Stimulated activated CD8-positive, alpha-beta memory T cell treated with anti-CD3 and anti-CD28 coated beads, Interleukin-2, amount 100 ng/mL, for 1 hour (primary cell): ENCODE measurements around the gene SNTG2.
"Not testable (repeated sequence)": the region's sequence is repeated elsewhere in the genome, so short reads cannot be mapped to it uniquely, and the experiment has no call there.

Experiments
- DNase-seq, 2 donors: peaks; one replicate each; pipeline ENCODE4 v3.0.0-alpha.2; 2020; ENCODE audit warnings: low read depth in 2 of 2

Gene SNTG2

GRCh38 chr2:1414121-1414520, 463.5 kb downstream of the SNTG2 start:
- DNase-seq: no peak

DNA sequence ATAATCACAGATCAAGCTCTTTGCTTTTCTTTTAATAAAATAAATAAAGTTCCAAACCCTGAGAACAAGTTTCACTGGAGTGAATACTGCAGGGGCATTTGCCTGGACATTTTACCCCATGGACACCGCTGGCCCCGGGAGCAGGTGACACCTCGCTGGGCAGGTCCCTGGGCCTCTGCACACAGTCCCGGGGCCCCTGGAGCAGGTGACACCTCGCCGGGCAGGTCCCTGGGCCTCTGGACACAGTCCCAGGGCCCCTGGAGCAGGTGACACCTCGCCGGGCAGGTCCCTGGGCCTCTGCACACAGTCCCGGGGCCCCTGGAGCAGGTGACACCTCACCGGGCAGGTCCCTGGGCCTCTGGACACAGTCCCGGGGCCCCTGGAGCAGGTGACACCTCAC, 464.3 kb downstream of the SNTG2 start:
- not testable (repeated sequence) for DNase-seq

DNA sequence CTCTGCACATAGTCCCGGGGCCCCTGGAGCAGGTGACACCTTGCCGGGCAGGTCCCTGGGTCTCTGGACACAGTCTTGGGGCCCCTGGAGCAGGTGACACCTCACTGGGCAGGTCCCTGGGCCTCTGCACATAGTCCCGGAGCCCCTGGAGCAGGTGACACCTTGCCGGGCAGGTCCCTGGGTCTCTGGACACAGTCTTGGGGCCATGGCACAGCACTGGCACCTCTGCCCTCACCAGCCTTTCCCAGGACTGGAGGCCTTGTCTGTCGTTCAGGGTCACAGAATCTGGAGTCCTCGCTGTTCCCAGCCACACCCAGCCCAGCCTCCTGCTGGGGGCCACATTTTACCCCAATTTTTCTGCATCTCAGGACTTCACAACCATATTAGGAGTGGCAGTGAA, 464.9 kb downstream of the SNTG2 start:
- no peak for DNase-seq
